ENCODE measurements around the gene RRAGC.

DNA sequence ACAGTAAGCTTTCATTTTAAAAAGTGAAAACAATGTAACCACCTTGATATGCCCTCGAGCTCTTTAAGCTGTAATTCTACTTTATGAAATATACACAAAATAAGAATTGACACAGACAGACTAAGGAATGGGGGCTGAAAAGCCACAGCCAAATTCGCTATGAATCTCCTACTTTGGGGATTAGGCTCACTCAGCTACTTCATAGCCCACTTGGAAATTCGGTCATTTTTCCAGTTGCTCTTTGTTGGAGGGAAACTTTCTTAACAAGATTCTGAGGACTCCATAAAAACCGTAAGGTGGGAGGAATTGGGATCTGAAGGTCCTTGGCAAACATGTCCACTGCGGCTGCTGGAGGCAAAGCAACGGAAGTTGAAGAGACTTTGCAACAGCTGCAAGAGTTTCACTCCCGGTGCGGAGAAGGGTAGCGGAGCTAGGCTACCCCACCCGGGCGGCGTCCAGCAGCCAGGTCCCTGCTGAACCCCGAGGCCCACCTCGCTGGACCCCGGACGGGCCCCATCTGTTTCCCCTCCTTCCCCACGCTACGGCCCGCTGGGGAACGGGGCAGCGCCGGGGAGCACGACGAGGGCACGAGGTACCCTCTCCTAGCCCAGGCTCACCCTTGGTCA lies 12.9 kb upstream of the RRAGC start:
- no peak for TF ChIP-seq POLR2A (IDR thresholded peaks at IDR 0.05)
- TF ChIP-seq, protein P1, sequence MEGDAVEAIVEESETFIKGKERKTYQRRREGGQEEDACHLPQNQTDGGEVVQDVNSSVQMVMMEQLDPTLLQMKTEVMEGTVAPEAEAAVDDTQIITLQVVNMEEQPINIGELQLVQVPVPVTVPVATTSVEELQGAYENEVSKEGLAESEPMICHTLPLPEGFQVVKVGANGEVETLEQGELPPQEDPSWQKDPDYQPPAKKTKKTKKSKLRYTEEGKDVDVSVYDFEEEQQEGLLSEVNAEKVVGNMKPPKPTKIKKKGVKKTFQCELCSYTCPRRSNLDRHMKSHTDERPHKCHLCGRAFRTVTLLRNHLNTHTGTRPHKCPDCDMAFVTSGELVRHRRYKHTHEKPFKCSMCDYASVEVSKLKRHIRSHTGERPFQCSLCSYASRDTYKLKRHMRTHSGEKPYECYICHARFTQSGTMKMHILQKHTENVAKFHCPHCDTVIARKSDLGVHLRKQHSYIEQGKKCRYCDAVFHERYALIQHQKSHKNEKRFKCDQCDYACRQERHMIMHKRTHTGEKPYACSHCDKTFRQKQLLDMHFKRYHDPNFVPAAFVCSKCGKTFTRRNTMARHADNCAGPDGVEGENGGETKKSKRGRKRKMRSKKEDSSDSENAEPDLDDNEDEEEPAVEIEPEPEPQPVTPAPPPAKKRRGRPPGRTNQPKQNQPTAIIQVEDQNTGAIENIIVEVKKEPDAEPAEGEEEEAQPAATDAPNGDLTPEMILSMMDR (IDR thresholded peaks at IDR 0.05), result no peak

All from uterus (tissue), 2 donors.